Neural cell (in vitro differentiated cells): ENCODE results near the gene APBA3. TPM values are rescaled to one million over a fixed set of nuclear protein-coding genes. Genes with fewer than 3 reads are reported as not detected.

ENCODE experiments used
- H2AFZ ChIP-seq: fragments of 200-600, 300-800 bp; sonication (generic), shearing (Covaris generic); 2 replicates; pipeline ENCODE4 v1.6.0; 2014; ENCODE audit warnings: low read depth, mild to moderate bottlenecking, antibody characterized with exemption, low read length, moderate library complexity
- H3F3A ChIP-seq: fragments of 200-600 bp; shearing (Covaris generic); 2 replicates; pipeline ENCODE4 v1.6.1; 2016; ENCODE audit warnings: mild to moderate bottlenecking, moderate library complexity, mixed read lengths, antibody characterized with exemption, low read length; ENCODE audit not compliant: insufficient read depth, poor library complexity, severe bottlenecking
- H3K27ac ChIP-seq: fragments of 200-600, 300-800 bp; sonication (generic), shearing (Covaris generic); 2 replicates; pipeline ENCODE4 v1.5.1; 2014; ENCODE audit warnings: mild to moderate bottlenecking, low read length, moderate library complexity
- H3K27me3 ChIP-seq: fragments of 300-800, 200-600 bp; sonication (generic), shearing (Covaris generic); 2 replicates; pipeline ENCODE4 v1.6.0; 2014; ENCODE audit warnings: mild to moderate bottlenecking, low read depth, low read length, moderate library complexity; ENCODE audit not compliant: insufficient read depth
- H3K36me3 ChIP-seq: fragments of 300-800, 200-600 bp; sonication (generic), shearing (Covaris generic); 2 replicates; pipeline ENCODE4 v1.5.1; 2014; ENCODE audit warnings: mild to moderate bottlenecking, antibody characterized with exemption, low read length, moderate library complexity; ENCODE audit not compliant: insufficient read depth
- H3K4me2 ChIP-seq: fragments of 300-800, 200-600 bp; sonication (generic), shearing (Covaris generic); 2 replicates; pipeline ENCODE4 v1.6.0; 2014; ENCODE audit warnings: mild to moderate bottlenecking, low read length
- H3K4me3 ChIP-seq: fragments of 300-800, 200-600 bp; sonication (generic), shearing (Covaris generic); 2 replicates; pipeline ENCODE4 v1.5.1; 2014; ENCODE audit warnings: mild to moderate bottlenecking, low read length, moderate library complexity
- H3K79me2 ChIP-seq: fragments of 200-600 bp; shearing (Covaris generic); replicated peaks from 2 replicates; pipeline ENCODE4 v1.6.0; 2014; ENCODE audit warnings: mild to moderate bottlenecking, low read length, moderate library complexity; ENCODE audit not compliant: insufficient read depth
- H3K9ac ChIP-seq: fragments of 300-800, 200-600 bp; sonication (generic), shearing (Covaris generic); 2 replicates; pipeline ENCODE4 v1.6.1; 2016; ENCODE audit warnings: mild to moderate bottlenecking, low read length, mixed read lengths
- H3K9me2 ChIP-seq: fragments of 200-600 bp; shearing (Covaris generic); 2 replicates; pipeline ENCODE4 v1.6.1; 2016; ENCODE audit warnings: mild to moderate bottlenecking, low read length, mixed read lengths; ENCODE audit not compliant: insufficient read depth
- H3K9me3 ChIP-seq: fragments of 200-600, 300-800 bp; sonication (generic), shearing (Covaris generic); 2 replicates; pipeline ENCODE4 v1.6.1; 2016; ENCODE audit warnings: mild to moderate bottlenecking, mixed run types, low read length, moderate library complexity, mixed read lengths
- H4K20me1 ChIP-seq: fragments of 200-600 bp; shearing (Covaris generic); 2 replicates; pipeline ENCODE4 v1.6.1; 2016; ENCODE audit warnings: mild to moderate bottlenecking, mixed run types; ENCODE audit not compliant: insufficient read depth
- EP300 ChIP-seq: fragments of 450-650 bp; conservative IDR thresholded peaks from 2 replicates; pipeline ENCODE4 v1.6.1; 2014; ENCODE audit warnings: antibody characterized with exemption, mild to moderate bottlenecking, moderate library complexity; ENCODE audit not compliant: poor library complexity, severe bottlenecking
- EZH2 ChIP-seq: fragments of 200-600, 300-800 bp; shearing (Covaris generic), sonication (generic); IDR thresholded peaks from 2 replicates; pipeline ENCODE4 v1.6.1; 2014; ENCODE audit warnings: antibody characterized with exemption, low read length, borderline replicate concordance, mild to moderate bottlenecking; ENCODE audit not compliant: insufficient read depth, poor library complexity, severe bottlenecking
- MXI1 ChIP-seq: fragments of 450-650 bp; conservative IDR thresholded peaks from 2 replicates; pipeline ENCODE4 v1.6.1; 2014; ENCODE audit warnings: antibody characterized with exemption, mild to moderate bottlenecking; ENCODE audit not compliant: poor library complexity, severe bottlenecking
- POLR2AphosphoS5 ChIP-seq: IDR thresholded peaks from 2 replicates; pipeline ENCODE4 v1.6.1; 2012
- RAD21 ChIP-seq: fragments of 450-650 bp; conservative IDR thresholded peaks from 2 replicates; pipeline ENCODE4 v1.6.1; 2014; ENCODE audit warnings: antibody characterized with exemption, mild to moderate bottlenecking, moderate library complexity
- SMC3 ChIP-seq: fragments of 450-650 bp; conservative IDR thresholded peaks from 2 replicates; pipeline ENCODE4 v1.6.1; 2014; ENCODE audit warnings: antibody characterized with exemption, mild to moderate bottlenecking, moderate library complexity; ENCODE audit not compliant: poor library complexity
- TAF1 ChIP-seq: IDR thresholded peaks from 2 replicates; pipeline ENCODE4 v1.6.1; 2012; ENCODE audit warnings: low read depth
- polyA plus RNA-seq: library from polyadenylated mRNA; depleted of rRNA; stranded (reverse); fragments of >200 nt; gene quantifications from 2 replicates; pipeline ENCODE4 v1.2.3, GENCODE V29; 2014
- TF ChIP-seq, protein P1 (sequence below): IDR thresholded peaks from 2 replicates; pipeline ENCODE4 v1.6.1; 2012; ENCODE audit warnings: borderline replicate concordance
- TF ChIP-seq, protein P2 (sequence below): fragments of 450-650 bp; IDR thresholded peaks from 2 replicates; pipeline ENCODE4 v1.5.1; 2014; ENCODE audit warnings: antibody characterized with exemption, mild to moderate bottlenecking, moderate library complexity; ENCODE audit not compliant: poor library complexity, severe bottlenecking

APBA3 gene
- polyA plus RNA-seq, 1 donor from 2014 or later, result 37.1 TPM

DNA sequence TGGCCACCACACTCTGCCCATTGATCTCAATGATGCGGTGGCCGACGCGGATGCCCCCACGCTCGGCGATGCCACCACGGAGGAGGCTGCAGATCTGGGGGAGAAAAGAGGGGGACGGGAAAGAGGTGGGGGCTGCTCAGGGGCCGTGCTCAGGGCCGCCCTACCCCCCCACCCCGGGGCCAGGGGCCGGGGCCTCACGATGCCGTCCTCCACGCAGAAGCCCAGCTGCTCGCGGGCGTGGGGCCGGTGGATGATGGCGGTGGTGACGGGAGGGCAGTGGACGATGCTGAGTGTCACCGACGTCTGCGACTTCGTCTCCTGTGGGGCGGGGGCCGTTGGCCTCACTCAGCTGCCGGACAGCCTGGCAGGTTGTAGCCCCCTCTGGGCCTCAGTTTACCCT lies 10.3 kb downstream of the APBA3 start:
- Histone ChIP-seq H3K9me2 (no peaks in the 10 kb centered on the region), H3K4me2 (no peak overlapping the region), H3K79me2 (no peaks in the 10 kb centered on the region), H3K9ac (no peak overlapping the region), H3F3A (no peaks in the 10 kb centered on the region), H2AFZ (no peak overlapping the region), H4K20me1 (no peaks in the 10 kb centered on the region), H3K36me3 (no peaks in the 10 kb centered on the region), H3K27me3 (no peaks in the 10 kb centered on the region), H3K27ac (no peak overlapping the region), H3K4me3 (no peak overlapping the region), H3K9me3 (no peaks in the 10 kb centered on the region)
- no peak for TF ChIP-seq SMC3
- TF ChIP-seq, protein P1, sequence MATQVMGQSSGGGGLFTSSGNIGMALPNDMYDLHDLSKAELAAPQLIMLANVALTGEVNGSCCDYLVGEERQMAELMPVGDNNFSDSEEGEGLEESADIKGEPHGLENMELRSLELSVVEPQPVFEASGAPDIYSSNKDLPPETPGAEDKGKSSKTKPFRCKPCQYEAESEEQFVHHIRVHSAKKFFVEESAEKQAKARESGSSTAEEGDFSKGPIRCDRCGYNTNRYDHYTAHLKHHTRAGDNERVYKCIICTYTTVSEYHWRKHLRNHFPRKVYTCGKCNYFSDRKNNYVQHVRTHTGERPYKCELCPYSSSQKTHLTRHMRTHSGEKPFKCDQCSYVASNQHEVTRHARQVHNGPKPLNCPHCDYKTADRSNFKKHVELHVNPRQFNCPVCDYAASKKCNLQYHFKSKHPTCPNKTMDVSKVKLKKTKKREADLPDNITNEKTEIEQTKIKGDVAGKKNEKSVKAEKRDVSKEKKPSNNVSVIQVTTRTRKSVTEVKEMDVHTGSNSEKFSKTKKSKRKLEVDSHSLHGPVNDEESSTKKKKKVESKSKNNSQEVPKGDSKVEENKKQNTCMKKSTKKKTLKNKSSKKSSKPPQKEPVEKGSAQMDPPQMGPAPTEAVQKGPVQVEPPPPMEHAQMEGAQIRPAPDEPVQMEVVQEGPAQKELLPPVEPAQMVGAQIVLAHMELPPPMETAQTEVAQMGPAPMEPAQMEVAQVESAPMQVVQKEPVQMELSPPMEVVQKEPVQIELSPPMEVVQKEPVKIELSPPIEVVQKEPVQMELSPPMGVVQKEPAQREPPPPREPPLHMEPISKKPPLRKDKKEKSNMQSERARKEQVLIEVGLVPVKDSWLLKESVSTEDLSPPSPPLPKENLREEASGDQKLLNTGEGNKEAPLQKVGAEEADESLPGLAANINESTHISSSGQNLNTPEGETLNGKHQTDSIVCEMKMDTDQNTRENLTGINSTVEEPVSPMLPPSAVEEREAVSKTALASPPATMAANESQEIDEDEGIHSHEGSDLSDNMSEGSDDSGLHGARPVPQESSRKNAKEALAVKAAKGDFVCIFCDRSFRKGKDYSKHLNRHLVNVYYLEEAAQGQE, result no peak
- TF ChIP-seq TAF1, result no peak
- no peak for TF ChIP-seq RAD21
- no peak for TF ChIP-seq EP300
- no peak for TF ChIP-seq MXI1
- TF ChIP-seq POLR2AphosphoS5, result no peak
- no peak for TF ChIP-seq EZH2
- TF ChIP-seq, protein P2, sequence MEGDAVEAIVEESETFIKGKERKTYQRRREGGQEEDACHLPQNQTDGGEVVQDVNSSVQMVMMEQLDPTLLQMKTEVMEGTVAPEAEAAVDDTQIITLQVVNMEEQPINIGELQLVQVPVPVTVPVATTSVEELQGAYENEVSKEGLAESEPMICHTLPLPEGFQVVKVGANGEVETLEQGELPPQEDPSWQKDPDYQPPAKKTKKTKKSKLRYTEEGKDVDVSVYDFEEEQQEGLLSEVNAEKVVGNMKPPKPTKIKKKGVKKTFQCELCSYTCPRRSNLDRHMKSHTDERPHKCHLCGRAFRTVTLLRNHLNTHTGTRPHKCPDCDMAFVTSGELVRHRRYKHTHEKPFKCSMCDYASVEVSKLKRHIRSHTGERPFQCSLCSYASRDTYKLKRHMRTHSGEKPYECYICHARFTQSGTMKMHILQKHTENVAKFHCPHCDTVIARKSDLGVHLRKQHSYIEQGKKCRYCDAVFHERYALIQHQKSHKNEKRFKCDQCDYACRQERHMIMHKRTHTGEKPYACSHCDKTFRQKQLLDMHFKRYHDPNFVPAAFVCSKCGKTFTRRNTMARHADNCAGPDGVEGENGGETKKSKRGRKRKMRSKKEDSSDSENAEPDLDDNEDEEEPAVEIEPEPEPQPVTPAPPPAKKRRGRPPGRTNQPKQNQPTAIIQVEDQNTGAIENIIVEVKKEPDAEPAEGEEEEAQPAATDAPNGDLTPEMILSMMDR, result no peak

- TF ChIP-seq EP300 (no peak), MXI1 (no peak), RAD21 (no peak), POLR2AphosphoS5 (no peak), SMC3 (no peak), EZH2 (no peak), TAF1 (no peak)
- TF ChIP-seq, protein P1, result no peak
- TF ChIP-seq, protein P2, result no peak
- Histone ChIP-seq H3K9me2 (no peaks in the 10 kb centered on the region), H3K27ac (no peak overlapping the region), H2AFZ (no peak overlapping the region), H3K4me3 (no peak overlapping the region), H3K9ac (no peak overlapping the region), H3F3A (no peaks in the 10 kb centered on the region), H3K4me2 (no peak overlapping the region), H3K9me3 (no peaks in the 10 kb centered on the region), H4K20me1 (no peaks in the 10 kb centered on the region), H3K36me3 (no peaks in the 10 kb centered on the region), H3K27me3 (no peaks in the 10 kb centered on the region), H3K79me2 (no peaks in the 10 kb centered on the region)
Observed at GRCh38 chr19:3750211-3750610, 11.3 kb downstream of the APBA3 start.
